GM13976 (cell line): ENCODE results near the gene MRPL23.

Experiments
- DNase-seq: peaks from one replicate; pipeline ENCODE4 v3.0.0; 2012; ENCODE audit warnings: low spot score
- CTCF ChIP-seq: IDR thresholded peaks from 2 replicates; pipeline ENCODE4 v1.5.1; 2012; ENCODE audit warnings: borderline replicate concordance, mild to moderate bottlenecking; ENCODE audit not compliant: insufficient read depth; ENCODE audit errors: extremely low read depth, missing control alignments, control extremely low read depth
- in situ Hi-C: fragments of 300-500 bp; cut with MboI; formaldehyde crosslinking; loops from one replicate; pipeline ENCODE4 v1.12.0; 2022; ENCODE audit warnings: low sequenced_read_pairs, mixed read lengths, inconsistent platforms; ENCODE audit not compliant: unreplicated experiment

The MRPL23 gene

GRCh38 chr11:1948389-1948788 is 1.3 kb downstream of the MRPL23 start:
- in situ Hi-C loops: no loop called here
- no peak for DNase-seq

GRCh38 chr11:1949302-1949701 is 2.2 kb downstream of the MRPL23 start:
- in situ Hi-C loops: no loop called here
- no peak for TF ChIP-seq CTCF
- no peak for DNase-seq

More at GRCh38 chr11:1948389-1948788, 1.3 kb downstream of the MRPL23 start:
- TF ChIP-seq CTCF: no peak

GRCh38 chr11:1949922-1950321 is 2.8 kb downstream of the MRPL23 start:
- TF ChIP-seq CTCF: no peak
- in situ Hi-C loops: no loop called here
- DNase-seq: no peak

- TF ChIP-seq CTCF: no peak
These were observed 5.8 kb downstream of the MRPL23 start for GRCh38 chr11:1952806-1953482.

GRCh38 chr11:1953489-1954266 is 6.5 kb downstream of the MRPL23 start:
- TF ChIP-seq CTCF: no peak
- DNase-seq: no peak

More at GRCh38 chr11:1952806-1953482, 5.8 kb downstream of the MRPL23 start:
- in situ Hi-C loops: no loop called here
- DNase-seq: no peak

GRCh38 chr11:1958367-1958766 is 11.2 kb downstream of the MRPL23 start:
- TF ChIP-seq CTCF: no peak
- DNase-seq: no peak
- in situ Hi-C loops: no loop called here

More at GRCh38 chr11:1953489-1954266, 6.5 kb downstream of the MRPL23 start:
- in situ Hi-C loops: no loop called here

GRCh38 chr11:1959786-1960185 is 12.7 kb downstream of the MRPL23 start:
- no peak for DNase-seq
- no peak for TF ChIP-seq CTCF
- in situ Hi-C loops: no loop called here
